HG02973 (cell line): ENCODE measurements around the gene HHLA2.

Source experiments
- ATAC-seq: cut with Tn5 transposase; IDR thresholded peaks from one replicate; pipeline ENCODE4 v1.9.1; 2021; ENCODE audit warnings: moderate library complexity; ENCODE audit not compliant: unreplicated experiment

Gene HHLA2

GRCh38 chr3:108298056-108298455 is 1.7 kb downstream of the HHLA2 start:
- ATAC-seq, result no peak

GRCh38 chr3:108300103-108300849 is 3.9 kb downstream of the HHLA2 start:
- no peak for ATAC-seq

- peak; percentile 55 for ATAC-seq
Observed at GRCh38 chr3:108301695-108302404, 5.5 kb downstream of the HHLA2 start.

- no peak for ATAC-seq
Observed at GRCh38 chr3:108302570-108302969, 6.2 kb downstream of the HHLA2 start.

GRCh38 chr3:108305484-108306172 is 9.3 kb downstream of the HHLA2 start:
- ATAC-seq, result no peak

GRCh38 chr3:108311797-108312196 is 15.4 kb downstream of the HHLA2 start:
- no peak for ATAC-seq

GRCh38 chr3:108312656-108313055 is 16.3 kb downstream of the HHLA2 start:
- ATAC-seq, result no peak

GRCh38 chr3:108315767-108316301 is 19.5 kb downstream of the HHLA2 start:
- no peak for ATAC-seq

GRCh38 chr3:108319428-108320082 is 23.2 kb downstream of the HHLA2 start:
- ATAC-seq, result no peak

- no peak for ATAC-seq
Observed at GRCh38 chr3:108320746-108321350, 24.5 kb downstream of the HHLA2 start.

- ATAC-seq, result no peak
Observed at GRCh38 chr3:108322352-108322751, 26.0 kb downstream of the HHLA2 start.

- no peak for ATAC-seq
Observed at GRCh38 chr3:108324177-108324576, 27.8 kb downstream of the HHLA2 start.

- ATAC-seq, result no peak
Observed at GRCh38 chr3:108327168-108327567, 30.8 kb downstream of the HHLA2 start.

GRCh38 chr3:108328821-108329486 is 32.6 kb downstream of the HHLA2 start:
- no peak for ATAC-seq

GRCh38 chr3:108329508-108329907 is 33.2 kb downstream of the HHLA2 start:
- no peak for ATAC-seq

- no peak for ATAC-seq
Observed at GRCh38 chr3:108329947-108330346, 33.6 kb downstream of the HHLA2 start.

GRCh38 chr3:108331792-108332191 is 35.4 kb downstream of the HHLA2 start:
- no peak for ATAC-seq

- no peak for ATAC-seq
Observed at GRCh38 chr3:108333961-108334360, 37.6 kb downstream of the HHLA2 start.

- ATAC-seq, result no peak
Observed at GRCh38 chr3:108334701-108335100, 38.4 kb downstream of the HHLA2 start.

GRCh38 chr3:108338901-108339545 is 42.7 kb downstream of the HHLA2 start:
- peak; percentile 34 for ATAC-seq
